GM18526 (cell line): ENCODE measurements around the gene NCBP2.

Experiments
- POLR2A ChIP-seq: IDR thresholded peaks from 3 replicates; pipeline ENCODE4 v1.6.1; 2011; ENCODE audit not compliant: insufficient read length; ENCODE audit errors: extremely low read depth

NCBP2 gene

DNA sequence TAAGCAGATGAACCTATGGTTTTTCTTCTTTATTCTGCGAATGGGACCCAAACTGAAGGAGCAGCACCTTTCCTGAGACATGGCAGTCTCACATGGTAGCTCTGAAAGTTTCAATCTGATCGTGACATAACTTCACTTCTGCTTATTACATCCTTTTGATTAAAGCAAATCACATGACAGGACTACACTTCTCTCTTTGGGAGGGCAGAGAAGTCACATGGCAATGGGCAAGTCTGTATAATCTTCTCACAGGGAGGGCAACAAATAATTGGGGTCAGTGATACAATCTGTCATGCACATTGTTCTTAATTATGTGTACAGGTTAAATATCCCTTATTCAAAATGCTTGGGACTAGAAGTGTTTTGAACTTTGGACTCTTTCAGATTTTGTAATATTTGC, 21.6 kb downstream of the NCBP2 start:
- TF ChIP-seq POLR2A = no peak

DNA sequence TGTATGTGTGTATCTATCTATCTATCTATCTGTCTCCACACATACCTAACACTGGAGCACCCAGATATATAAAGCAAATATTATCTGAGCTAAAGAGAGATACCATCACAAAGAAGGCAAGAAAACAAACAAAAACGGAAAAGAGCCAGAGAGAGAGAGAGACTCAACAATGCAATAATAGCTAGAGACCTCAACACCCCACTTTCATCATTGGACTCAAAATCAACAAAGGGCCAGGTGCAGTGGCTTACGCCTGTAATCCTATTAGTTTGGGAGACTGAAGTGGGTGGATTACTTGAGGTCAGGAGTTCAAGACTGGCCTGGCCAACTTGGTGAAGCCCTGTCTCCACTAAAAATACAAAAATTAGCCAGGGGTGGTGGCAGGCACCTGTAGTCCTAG, 23.4 kb downstream of the NCBP2 start:
- TF ChIP-seq POLR2A = no peak

DNA sequence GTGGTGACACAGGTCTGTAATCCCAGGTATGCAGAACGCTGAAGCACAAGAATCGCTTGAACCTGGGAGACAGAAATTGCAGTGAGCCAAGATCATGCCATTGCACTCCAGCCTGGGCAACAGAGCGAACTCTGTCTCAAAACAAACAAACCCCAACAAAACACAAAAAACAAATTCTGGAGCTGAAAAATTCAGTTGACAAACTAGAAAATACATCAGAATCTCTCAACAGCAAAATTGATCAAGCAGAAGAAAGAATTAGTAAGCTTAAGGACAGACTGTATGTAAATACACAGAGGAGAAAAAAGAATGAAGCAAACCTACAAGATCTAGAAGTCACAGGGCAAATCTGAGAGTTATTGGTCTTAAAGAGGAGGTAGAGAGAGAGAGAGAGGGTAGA, 25.3 kb downstream of the NCBP2 start:
- TF ChIP-seq POLR2A = no peak

DNA sequence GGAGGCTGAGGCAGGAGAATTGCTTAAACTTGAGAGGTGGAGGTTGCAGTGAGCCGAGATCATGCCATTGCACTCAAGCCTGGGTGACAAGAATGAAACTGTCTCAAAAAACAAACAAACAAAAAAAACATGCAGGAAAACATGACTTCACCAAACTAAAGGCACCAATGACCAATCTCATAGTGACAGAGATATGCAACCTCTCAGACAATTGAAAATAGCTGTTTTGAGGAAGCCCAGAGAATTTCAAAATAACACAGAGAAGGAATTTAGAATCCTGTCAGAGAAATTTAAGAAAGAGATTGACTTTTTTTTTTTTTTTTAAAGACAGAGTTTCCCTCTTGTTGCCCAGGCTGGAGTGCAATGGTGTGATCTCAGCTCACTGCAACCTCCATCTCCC, 26.1 kb downstream of the NCBP2 start:
- TF ChIP-seq POLR2A = no peak

DNA sequence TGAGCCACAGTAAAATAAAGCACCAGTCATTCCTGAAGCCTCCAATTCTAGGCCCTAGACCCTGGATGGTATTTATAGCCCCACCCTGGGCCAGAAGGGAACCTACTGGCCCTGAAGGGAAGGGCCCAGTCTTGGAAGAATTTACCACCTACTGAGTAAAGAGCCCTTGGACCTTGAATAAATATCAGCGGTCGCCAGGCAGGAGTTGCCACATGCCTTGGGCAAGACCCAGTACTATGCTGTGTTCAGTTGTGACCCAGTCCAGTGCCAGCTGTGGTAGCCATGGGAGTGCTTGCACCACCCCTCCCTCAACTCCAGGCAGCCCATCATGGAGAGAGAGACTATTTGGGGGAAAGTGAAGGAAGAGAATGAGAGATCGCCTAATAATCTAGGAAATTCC, 27.0 kb downstream of the NCBP2 start:
- TF ChIP-seq POLR2A = no peak

DNA sequence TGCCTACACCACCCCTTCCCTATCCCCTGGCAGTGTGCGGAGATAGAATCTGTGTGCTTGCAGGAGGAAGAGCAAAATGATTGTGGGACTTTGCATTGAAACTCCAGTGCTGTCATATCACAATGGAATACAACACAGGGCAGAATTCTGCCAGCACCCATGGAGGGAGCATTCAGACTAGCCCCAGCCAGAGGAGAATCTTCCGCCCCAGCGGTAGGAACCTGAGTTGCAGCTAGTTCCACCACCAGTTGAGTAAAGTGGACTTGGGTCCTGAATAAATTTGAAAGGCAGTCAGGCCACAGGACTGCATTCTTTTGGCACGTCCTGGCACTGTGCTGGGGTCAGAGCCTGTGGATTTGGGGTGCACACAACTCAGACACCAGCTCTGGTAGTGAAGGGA, 27.5 kb downstream of the NCBP2 start:
- TF ChIP-seq POLR2A = no peak

DNA sequence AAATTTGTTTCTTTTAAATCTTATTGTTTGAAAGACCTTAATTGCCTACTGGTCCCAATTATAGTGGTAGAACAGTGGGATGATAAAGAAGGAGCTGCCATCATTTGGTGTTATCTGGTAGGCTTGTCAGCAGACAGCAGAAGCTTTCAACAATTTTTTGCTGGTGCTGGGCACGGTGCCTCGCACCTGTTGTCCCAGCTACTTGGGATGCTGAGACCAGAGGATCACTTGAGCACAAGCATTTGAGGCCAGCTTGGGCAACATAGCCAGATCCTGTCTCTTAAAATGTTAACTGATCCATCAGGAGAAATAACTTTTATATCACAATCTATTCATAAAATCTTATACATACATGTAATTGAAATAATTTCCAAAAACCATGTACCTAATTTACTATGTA, 38.6 kb downstream of the NCBP2 start:
- no peak for TF ChIP-seq POLR2A

DNA sequence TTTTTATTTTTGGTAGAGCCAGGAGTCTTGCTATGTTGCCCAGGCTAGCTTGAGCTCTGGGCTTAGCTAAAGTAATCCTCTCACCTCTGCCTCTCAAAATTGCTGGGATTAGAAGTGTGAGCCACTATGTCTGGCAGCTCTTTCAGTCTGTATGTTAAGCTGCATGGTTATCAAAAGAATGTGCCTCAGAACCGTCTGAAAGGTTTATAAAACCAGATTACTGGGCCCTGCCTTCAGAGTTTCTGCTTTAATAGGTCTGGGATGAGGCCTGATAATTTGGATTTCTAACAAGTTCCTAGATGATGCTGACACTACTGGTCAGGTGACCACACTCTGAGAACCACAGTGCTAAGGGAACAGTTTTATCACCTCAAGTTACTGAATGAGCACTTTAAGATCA, 40.0 kb downstream of the NCBP2 start:
- no peak for TF ChIP-seq POLR2A

DNA sequence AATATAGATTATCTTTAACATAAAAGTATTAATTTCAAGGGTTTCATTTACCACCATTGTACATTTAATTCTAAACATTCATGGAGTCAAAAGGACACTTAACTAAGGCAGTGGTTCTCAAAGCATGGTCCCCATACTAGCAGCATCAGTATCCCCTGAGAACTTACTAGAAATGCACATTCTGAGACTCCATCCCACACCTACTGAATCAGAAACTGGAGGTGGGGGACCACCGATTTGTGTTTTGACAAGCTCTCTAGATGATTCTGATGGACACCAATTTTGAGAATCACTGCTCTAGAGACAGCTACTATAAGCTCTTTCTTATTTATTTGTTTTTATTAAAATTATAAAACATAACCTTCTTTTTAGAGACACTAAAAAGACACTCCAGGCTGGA, 40.6 kb downstream of the NCBP2 start:
- no peak for TF ChIP-seq POLR2A

DNA sequence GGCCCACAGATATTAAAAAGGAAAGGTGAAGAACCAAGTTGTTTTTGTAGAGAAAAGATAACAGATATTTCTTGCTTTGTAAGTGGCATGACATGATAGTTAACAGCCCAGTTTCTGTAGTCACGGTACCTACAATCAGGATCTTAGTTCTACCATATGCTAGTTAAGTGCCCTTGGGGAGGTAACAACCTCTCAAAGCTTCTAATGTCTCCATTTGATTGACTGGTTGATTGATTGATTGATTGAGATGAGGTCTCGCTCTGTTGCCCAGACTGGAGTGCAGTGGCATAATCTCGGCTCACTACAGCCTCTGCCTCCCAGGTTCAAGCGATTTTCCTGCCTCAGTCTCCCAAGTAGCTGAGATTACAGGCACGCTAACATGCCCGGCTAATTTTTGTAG, 46.1 kb downstream of the NCBP2 start:
- no peak for TF ChIP-seq POLR2A

DNA sequence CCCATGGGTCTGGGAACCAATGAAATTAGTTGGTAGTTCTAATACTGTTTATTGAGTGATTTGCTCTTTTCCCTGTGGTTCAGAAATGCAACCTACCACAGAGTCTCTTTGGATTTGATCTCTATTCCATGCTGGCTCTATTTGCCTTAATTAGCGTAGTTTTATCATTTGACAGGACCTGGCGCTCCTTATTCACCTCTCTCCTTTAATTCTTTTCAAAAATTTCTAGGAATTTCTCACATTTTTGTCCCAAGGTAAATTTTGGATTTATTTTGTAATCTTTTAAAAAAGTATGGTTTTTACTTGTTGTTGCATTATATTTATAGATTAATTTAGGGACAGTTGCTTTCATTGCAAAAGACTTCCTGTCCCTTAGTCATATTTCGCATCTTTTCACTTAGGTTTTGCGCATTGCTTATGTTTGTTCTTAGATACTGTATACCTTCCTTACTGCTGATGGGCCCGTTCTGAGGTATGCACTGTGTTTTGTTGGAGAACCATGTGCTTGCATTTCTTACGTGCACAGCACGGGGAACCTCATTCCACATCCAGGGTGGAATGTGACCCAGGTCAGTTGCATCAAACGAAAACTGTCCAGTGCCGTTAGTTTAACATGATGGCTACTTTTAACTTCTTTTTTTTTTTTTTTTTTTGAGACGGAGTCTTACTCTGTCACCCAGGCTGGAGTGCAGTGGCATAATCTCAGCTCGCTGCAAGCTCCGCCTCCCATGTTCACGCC, 47.6 kb downstream of the NCBP2 start:
- TF ChIP-seq POLR2A = no peak

DNA sequence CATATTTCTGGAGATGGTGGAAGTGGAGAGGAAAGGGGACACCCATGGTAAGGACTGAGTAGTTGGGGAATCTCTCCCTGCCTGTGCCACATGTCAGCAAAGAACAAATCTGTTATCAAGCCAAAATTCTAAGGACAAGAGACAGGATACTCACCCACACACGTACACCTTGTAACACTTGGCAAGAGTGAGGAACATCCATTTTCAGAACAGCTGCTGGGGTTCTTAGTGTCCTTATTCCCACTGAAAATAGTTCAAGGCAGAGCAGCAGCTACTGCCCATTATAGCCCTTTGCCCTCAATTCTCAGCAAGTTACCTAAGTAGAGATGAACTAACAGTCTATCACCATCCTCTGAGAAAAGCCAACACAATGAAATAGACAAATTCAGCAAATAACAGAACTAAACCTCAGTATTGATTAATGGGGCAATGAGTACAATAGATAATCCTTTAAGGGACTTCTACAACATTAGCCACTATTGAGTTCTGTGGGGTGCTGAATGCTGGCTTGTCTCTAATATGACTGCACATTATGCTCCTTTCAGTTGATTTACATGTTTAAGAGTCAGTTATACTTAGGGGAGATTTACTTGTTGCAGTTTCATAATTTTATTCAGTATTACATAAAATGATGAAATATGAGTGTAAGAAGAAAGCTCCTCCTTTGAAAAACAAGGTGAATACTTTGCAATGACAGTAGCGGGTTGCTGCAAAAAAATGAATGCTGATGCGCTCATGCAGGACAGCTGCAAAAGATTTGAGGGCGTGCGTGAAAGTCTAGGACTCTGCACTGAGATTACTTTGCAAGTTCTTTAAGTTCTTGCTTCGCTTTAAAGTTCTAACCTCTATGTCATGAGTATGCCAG, 52.3 kb downstream of the NCBP2 start:
- TF ChIP-seq POLR2A = no peak

DNA sequence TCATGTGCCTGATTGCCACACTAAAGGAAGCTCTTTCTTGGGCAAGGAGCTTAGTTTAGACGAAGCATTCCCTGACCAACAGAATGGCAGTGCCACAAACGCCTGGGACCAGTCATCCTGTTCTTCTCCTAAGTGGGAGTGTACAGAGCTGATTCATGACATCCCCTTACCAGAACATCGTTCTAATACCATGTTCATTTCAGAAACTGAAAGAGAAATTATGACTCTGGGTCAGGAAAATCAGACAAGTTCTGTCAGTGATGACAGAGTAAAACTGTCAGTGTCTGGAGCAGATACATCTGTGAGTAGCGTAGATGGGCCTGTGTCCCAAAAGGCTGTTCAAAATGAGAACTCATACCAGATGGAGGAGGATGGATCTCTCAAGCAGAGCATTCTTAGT, 56.2 kb downstream of the NCBP2 start:
- no peak for TF ChIP-seq POLR2A
